H1 (cell line): Measurements from ENCODE around the gene AGO3. TPM values are rescaled to one million over a fixed set of nuclear protein-coding genes. Genes with fewer than 3 reads are reported as not detected.

Experiments used
- CBX5 ChIP-seq: fragments of 300-800, 300-1000 bp; sonication (generic); IDR thresholded peaks from 2 replicates; pipeline ENCODE4 v1.7.1; 2016; ENCODE audit warnings: antibody characterized with exemption, low read length, low read depth
- CHD2 ChIP-seq: IDR thresholded peaks from 2 replicates; pipeline ENCODE4 v1.6.1; 2012; ENCODE audit warnings: low read length, improper control_type of control experiment
- JUN ChIP-seq: IDR thresholded peaks from 2 replicates; pipeline ENCODE4 v1.6.1; 2011; ENCODE audit warnings: low read depth, mild to moderate bottlenecking, improper control_type of control experiment, low read length
- KDM4A ChIP-seq: IDR thresholded peaks from one replicate; pipeline ENCODE4 v1.7.1; 2012; ENCODE audit warnings: low read depth, mild to moderate bottlenecking, moderate library complexity, low read length, inconsistent platforms; ENCODE audit not compliant: severe bottlenecking
- PHF8 ChIP-seq: fragments of 200-600 bp; sonication (generic); conservative IDR thresholded peaks from 2 replicates; pipeline ENCODE4 v1.7.1; 2012; ENCODE audit warnings: low read depth, mild to moderate bottlenecking, inconsistent platforms, low read length, moderate library complexity
- RBBP5 ChIP-seq: IDR thresholded peaks from 2 replicates; pipeline ENCODE4 v1.7.1; 2012; ENCODE audit warnings: low read depth, mild to moderate bottlenecking, inconsistent platforms, low read length, moderate library complexity, borderline replicate concordance
- SAP30 ChIP-seq: fragments of 300-600 bp; sonication (generic); IDR thresholded peaks from 2 replicates; pipeline ENCODE4 v1.7.1; 2012; ENCODE audit warnings: low read length, moderate library complexity, mild to moderate bottlenecking, inconsistent platforms; ENCODE audit not compliant: insufficient read depth, insufficient replicate concordance
- SIRT6 ChIP-seq: IDR thresholded peaks from one replicate; pipeline ENCODE4 v1.7.1; 2012; ENCODE audit warnings: low read length, inconsistent platforms
- SP4 ChIP-seq: IDR thresholded peaks from 2 replicates; pipeline ENCODE4 v1.6.1; 2012; ENCODE audit warnings: low read length, inconsistent platforms
- SUZ12 ChIP-seq: fragments of 200-600 bp; sonication (generic); IDR thresholded peaks from 2 replicates; pipeline ENCODE4 v1.6.1; 2012; ENCODE audit warnings: mild to moderate bottlenecking, inconsistent platforms, low read length, moderate library complexity, mixed read lengths
- TAF1 ChIP-seq: IDR thresholded peaks from 2 replicates; pipeline ENCODE4 v1.6.1; 2011; ENCODE audit warnings: mild to moderate bottlenecking, low read depth, low read length
- TEAD4 ChIP-seq: IDR thresholded peaks from 2 replicates; pipeline ENCODE4 v1.6.1; 2012; ENCODE audit warnings: low read depth, low read length, inconsistent platforms, mixed read lengths
- polyA plus RNA-seq, 7 experiments: library from polyadenylated mRNA; depleted of rRNA in 3 of 7; stranded (reverse) in 5 of 7; unstranded in 2 of 7; fragments of >200 nt in 5 of 7; fragments of 200-250 nt in 2 of 7; gene quantifications; 1 replicate in 5 of 7; 2 replicates in 1 of 7; 4 replicates in 1 of 7; pipeline versions ENCODE4 v1.2.1 to v1.2.3, GENCODE V29; 2011 to 2013; ENCODE audit warnings: missing spikeins in 2 of 7, mixed read lengths in 2 of 7
- total RNA-seq: library from RNA; stranded (reverse); fragmentation: NEBNext Ultra II Directional; extraction: Animal tissue kit (Norgen Biotek cat#: 25700); gene quantifications from 2 replicates; pipeline ENCODE4 v1.2.1, GENCODE V29; 2021
- TF ChIP-seq, protein P1 (sequence below): fragments of 300-600 bp; sonication (generic); IDR thresholded peaks from 2 replicates; pipeline ENCODE4 v1.7.1; 2012; ENCODE audit warnings: low read length, moderate library complexity, mild to moderate bottlenecking, inconsistent platforms; ENCODE audit not compliant: insufficient replicate concordance

The AGO3 gene
- total and polyA plus RNA-seq, 2 of the 8 experiments (the other 6 are each of a cell fraction or from before 2014, with no cell fraction given), result 10.7 to 26.4 TPM

DNA sequence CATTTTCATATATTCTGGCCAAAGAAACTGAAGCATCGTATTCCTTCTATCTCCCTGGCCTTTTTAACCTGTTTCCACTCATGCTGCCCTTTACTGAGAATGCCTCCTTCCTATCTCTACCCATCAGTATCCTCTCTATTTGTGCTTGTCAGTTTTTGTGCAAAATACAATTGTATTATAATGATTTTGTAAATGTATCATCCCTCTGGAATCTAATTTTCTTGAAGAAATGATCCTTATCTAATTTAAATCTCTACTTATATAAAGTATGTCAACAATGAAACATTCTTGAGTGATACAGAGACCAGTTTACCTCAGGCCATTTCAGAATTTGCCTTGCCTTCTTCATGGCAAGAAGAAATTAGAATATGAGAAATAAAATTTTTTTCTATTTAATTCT is 93.9 kb downstream of the AGO3 start (continued):
- TF ChIP-seq, protein P1, sequence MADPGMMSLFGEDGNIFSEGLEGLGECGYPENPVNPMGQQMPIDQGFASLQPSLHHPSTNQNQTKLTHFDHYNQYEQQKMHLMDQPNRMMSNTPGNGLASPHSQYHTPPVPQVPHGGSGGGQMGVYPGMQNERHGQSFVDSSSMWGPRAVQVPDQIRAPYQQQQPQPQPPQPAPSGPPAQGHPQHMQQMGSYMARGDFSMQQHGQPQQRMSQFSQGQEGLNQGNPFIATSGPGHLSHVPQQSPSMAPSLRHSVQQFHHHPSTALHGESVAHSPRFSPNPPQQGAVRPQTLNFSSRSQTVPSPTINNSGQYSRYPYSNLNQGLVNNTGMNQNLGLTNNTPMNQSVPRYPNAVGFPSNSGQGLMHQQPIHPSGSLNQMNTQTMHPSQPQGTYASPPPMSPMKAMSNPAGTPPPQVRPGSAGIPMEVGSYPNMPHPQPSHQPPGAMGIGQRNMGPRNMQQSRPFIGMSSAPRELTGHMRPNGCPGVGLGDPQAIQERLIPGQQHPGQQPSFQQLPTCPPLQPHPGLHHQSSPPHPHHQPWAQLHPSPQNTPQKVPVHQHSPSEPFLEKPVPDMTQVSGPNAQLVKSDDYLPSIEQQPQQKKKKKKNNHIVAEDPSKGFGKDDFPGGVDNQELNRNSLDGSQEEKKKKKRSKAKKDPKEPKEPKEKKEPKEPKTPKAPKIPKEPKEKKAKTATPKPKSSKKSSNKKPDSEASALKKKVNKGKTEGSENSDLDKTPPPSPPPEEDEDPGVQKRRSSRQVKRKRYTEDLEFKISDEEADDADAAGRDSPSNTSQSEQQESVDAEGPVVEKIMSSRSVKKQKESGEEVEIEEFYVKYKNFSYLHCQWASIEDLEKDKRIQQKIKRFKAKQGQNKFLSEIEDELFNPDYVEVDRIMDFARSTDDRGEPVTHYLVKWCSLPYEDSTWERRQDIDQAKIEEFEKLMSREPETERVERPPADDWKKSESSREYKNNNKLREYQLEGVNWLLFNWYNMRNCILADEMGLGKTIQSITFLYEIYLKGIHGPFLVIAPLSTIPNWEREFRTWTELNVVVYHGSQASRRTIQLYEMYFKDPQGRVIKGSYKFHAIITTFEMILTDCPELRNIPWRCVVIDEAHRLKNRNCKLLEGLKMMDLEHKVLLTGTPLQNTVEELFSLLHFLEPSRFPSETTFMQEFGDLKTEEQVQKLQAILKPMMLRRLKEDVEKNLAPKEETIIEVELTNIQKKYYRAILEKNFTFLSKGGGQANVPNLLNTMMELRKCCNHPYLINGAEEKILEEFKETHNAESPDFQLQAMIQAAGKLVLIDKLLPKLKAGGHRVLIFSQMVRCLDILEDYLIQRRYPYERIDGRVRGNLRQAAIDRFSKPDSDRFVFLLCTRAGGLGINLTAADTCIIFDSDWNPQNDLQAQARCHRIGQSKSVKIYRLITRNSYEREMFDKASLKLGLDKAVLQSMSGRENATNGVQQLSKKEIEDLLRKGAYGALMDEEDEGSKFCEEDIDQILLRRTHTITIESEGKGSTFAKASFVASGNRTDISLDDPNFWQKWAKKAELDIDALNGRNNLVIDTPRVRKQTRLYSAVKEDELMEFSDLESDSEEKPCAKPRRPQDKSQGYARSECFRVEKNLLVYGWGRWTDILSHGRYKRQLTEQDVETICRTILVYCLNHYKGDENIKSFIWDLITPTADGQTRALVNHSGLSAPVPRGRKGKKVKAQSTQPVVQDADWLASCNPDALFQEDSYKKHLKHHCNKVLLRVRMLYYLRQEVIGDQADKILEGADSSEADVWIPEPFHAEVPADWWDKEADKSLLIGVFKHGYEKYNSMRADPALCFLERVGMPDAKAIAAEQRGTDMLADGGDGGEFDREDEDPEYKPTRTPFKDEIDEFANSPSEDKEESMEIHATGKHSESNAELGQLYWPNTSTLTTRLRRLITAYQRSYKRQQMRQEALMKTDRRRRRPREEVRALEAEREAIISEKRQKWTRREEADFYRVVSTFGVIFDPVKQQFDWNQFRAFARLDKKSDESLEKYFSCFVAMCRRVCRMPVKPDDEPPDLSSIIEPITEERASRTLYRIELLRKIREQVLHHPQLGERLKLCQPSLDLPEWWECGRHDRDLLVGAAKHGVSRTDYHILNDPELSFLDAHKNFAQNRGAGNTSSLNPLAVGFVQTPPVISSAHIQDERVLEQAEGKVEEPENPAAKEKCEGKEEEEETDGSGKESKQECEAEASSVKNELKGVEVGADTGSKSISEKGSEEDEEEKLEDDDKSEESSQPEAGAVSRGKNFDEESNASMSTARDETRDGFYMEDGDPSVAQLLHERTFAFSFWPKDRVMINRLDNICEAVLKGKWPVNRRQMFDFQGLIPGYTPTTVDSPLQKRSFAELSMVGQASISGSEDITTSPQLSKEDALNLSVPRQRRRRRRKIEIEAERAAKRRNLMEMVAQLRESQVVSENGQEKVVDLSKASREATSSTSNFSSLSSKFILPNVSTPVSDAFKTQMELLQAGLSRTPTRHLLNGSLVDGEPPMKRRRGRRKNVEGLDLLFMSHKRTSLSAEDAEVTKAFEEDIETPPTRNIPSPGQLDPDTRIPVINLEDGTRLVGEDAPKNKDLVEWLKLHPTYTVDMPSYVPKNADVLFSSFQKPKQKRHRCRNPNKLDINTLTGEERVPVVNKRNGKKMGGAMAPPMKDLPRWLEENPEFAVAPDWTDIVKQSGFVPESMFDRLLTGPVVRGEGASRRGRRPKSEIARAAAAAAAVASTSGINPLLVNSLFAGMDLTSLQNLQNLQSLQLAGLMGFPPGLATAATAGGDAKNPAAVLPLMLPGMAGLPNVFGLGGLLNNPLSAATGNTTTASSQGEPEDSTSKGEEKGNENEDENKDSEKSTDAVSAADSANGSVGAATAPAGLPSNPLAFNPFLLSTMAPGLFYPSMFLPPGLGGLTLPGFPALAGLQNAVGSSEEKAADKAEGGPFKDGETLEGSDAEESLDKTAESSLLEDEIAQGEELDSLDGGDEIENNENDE, result no peak
- no peak for TF ChIP-seq RBBP5
- TF ChIP-seq TEAD4, result no peak
- no peak for TF ChIP-seq KDM4A
- no peak for TF ChIP-seq CHD2
- no peak for TF ChIP-seq SAP30
- no peak for TF ChIP-seq SP4
- no peak for TF ChIP-seq CBX5
- no peak for TF ChIP-seq SUZ12
- TF ChIP-seq TAF1, result no peak
- no peak for TF ChIP-seq SIRT6
- TF ChIP-seq JUN, result no peak
- TF ChIP-seq PHF8, result no peak
